HG03565 (cell line): ENCODE data around the gene NOP14.
A peak's percentile ranks its signal among the peaks of the same experiment; 100 is the strongest.
"Not testable (repeated sequence)": the region's sequence is repeated elsewhere in the genome, so short reads cannot be mapped to it uniquely, and the experiment has no call there.

Experiments used
- ATAC-seq: cut with Tn5 transposase; IDR thresholded peaks from one replicate; pipeline ENCODE4 v1.9.1; 2021; ENCODE audit warnings: mild to moderate bottlenecking, moderate library complexity; ENCODE audit not compliant: unreplicated experiment

NOP14 gene

DNA sequence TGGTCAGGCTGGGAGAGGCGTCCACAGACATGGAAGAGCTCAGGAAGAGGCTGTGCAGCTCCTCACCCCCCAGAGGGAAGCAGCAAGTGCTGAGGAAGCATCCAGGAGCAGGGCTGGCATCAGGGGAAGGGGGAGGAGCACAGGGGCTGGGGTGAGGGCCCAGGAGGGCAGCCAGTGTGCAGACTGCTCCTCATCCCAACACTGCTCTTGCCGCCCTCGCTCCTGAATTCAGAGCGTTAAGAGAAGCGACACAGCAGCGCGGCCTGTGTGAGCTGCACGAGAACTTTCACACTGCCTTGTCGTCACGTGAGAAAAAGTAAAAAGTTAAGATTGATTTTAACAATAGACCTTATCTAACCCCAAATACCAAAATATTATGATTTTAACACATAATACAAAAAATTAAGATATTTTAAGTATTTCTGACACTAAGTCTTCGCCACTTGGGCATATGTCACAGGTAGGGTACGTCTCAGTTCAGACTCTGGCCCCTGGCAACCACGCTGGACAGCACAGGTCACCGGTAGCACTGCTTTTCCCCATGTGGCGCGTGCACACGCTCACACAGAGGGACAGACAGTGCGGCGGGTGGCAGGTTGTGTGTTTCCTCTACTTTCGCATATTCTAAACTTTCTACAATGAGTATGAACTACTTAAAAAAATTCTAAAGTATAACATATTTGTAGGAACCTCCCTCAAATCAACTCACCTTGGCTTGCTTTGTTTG lies 19.7 kb downstream of the NOP14 start:
- ATAC-seq, result no peak

DNA sequence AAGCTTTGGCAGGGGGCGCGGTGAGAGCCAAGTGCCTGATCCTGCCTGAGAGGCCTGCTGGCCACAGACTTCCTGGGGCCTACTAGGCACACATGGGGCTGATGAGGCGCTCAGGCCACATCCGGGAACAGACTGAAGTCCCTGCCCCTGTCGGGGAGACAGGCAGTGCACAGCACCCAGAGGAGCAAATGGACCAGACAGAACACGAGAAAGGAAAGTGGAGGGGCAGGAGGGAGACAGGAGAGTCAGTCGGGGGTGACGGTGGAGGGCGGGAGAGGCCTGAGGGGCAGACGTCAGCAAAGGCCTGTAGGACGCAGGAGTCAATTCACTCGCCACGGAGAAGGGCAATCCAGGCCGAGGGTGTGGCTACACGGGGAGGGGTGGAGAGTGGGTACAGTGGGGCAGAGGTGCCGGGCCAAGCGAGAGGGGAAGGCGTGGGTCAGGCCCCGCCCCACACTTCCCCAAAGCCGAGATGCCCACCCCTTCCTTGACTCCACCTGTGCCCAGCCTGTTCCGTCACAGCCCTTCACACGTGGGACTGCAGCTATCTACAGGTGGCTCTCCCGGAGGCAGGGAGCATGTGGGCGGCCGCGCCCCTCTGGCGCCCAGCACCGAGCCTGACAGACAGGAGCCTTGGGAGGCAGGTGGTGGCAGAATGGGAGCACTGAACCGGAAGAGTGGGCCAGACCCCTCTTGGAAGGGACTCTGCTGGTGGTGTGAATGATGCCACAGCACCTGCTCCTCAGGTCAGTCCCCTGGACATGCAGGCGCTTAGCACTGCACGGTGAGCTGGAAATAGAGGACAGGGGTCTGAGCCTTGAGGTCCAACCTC lies 20.5 kb downstream of the NOP14 start:
- ATAC-seq, result no peak

DNA sequence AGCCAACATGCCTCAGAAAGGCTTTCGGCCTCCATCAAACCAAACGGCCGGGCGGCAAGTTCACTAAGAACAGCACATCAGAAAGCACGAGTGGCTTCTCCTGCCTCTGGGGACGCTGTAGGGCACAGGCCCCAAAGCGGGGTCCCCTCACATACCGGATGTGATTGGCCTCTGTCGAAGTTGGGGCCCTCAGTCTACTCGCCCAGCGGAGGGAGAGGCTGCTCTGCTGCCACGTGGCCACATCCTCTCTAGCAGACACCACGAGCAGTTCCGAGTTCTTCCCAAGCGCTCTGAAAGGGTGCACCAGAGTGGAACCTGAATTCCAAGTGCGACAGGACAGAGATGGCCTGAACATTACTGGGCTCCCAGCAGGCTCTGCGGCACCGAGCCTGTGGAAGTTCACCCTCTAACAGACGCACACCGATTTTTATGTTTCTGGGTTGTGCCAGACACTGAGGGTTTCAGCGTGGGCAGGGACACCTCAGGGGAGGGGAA lies 21.1 kb downstream of the NOP14 start:
- no peak for ATAC-seq

DNA sequence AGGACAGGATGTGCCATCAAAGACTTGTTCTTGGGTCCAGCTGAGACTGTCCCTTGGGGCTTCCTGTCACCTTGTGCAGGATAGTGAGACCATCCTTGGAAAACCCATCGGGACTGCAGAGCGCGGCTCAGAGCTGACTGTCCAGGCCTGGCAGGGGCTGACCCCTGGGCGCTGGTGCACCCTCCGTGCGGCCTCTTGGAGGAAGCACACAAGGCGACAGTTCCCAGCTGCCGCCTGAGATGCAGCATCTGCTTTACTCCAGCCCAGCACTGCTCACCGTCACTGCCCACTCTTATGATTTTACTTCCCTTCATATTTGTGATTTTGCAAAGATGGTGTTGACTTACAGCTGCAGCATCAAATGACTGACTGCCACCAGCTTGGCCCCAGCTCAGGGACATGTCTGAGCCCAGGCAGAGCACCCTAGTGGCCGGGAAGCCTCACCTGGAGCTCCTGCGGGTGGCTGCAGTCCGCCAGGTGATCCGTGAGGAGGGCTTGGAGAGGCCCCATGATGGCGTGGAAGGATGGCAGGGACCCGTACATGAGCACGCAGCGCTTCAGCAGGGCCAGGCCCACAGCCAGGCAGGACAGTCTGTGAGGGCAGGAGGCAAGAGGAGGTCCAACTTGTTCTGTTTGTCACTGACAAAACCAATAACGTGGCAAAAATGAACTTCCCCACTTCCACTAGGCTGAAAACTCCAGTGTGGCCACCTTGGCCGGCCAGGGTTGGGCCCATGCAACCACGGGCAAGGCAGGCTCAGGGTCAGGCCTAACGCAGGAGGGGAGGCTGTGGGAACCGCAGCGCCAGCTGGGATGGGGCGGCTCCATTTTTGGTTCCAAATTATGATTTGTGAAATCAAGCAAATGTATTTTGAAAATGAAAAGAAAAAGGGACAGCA lies 21.8 kb downstream of the NOP14 start:
- no peak for ATAC-seq

DNA sequence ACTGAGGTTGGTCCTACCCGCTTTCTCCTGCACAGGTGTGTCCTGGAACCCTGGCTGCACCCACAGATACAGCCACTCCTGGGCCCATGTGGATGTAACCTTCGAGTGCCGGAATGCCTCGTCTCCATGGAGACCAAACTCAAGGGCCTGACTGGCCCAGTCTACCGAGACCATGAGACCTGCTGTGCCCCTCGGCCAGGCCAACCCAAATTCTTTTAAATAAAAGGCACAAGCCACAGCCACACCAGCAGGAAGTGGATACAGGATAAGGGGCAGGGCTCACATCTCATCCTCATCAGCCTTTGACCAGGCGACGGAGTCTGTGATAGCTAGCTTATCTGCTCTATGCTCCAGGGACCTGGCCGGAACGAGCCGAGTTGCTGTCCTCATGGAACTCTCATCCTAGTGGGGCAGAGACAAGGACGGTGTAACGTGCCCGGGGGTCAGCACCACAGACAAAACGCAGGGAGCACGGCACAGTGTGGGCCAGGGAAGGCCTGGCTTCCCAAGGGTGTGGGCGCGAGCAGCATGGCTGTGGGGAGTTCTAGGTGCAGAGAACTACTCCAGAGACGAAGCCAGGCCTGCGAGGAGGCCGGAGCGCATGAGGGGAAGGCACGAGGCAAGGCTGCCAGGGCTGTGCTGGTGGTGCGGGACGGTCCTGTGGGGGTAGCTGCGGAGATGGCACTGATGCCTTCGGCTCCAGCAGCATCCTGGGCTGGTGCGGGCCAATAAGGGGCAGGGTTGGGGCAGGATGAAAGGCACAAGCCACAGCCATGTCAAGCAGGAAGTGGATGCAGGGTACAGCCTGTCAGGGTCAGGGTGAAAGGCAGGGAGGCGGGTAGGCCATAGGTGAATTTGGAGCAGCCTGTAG lies 22.7 kb downstream of the NOP14 start:
- no peak for ATAC-seq

DNA sequence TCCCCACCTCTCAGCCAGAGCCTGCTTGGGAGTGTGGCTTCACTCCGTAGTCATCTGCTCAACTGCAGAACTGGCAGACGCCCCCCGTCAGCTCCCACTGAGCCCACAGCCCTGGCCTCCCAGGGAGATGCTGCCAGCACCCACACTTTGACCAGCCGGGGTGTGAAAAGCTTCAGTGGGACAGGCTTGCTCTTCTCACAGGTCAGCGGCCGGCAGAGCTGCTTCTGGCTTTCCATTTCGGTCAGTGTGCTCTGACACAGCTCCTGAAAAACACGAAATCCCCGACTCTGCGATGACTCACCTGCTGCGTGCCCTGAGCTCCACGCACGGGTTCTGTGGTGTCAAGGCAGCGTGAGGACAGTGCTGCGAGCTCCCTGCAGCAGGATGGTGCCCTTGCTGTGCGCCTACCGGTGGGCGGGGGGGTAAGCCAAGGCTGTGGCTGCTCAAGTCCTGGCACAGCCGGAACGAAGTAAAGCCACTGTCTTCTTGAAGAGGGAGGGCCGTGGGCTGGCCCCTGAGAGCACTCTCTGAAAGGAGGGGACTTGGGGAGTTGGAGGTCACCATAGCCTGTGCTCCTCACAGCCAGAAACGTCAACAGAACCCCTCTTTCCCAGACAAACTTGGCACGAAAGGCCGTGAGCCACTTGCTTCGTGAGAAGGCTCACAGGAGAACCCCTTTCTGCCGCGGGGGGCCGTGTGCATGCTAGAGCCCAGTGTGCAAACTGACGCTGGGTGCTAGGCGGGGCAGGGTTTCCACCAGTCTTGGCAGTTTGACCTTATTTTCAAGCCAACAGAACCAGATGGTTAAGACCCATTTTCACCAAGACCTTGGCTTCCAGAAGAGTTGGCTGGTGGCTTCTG lies 23.6 kb downstream of the NOP14 start:
- ATAC-seq, result no peak

DNA sequence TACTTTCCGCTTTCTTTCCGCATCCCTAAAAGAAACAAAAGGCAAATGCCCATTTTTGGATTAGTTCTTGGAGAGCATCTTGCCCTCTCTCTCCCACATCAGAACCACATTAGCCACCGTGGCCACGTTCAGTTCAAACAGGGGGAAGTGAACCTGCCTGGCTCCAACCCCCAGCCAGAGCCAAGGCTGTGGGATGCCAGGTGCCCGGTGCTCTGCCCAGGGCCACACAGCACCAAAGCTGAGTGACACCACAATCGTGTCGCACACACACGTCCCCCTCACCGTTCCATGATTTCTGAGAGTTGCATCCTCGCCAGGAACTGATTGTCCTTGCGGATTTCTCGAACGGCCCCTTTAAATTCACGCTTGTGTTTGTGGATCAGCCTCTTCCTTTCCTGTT lies 24.3 kb downstream of the NOP14 start:
- ATAC-seq, result no peak

DNA sequence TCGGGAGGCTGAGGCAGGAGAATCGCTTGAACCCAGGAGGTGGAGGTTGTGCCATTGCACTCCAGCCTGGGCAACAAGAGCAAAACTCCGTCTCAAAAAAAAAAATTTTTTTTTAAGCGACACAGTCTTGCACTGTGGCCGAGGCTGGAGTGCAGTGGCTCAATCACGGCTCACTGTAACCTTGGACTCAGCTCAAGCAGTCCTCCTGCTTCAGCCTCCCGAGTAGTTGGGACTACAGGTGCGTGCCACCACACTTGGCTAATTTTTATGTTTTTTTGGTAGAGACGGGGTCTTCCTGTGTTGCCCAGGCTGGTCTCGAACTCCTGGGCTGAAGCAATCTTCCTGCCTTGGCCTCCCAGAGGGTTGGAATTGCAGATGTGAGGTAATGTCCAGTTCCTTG lies 24.8 kb downstream of the NOP14 start:
- not testable (repeated sequence) for ATAC-seq

DNA sequence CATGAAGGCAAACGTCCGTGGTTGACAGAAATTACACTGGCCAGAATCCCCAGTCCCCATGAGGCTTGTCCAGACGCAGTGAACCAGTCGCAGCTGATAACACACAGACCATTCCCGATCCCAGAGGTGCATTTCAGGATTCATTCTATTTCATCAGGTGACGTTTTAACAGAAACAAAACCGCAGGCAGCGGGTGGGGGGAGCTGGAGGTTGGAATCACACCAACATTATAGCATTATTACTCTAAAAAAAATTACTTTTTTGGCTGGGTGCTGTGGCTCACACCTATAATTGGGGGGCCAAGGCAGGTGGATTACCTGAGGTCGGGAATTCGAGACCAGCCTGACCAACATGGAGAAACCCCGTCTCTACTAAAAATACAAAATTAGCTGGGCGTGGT lies 25.2 kb downstream of the NOP14 start:
- ATAC-seq, result no peak

DNA sequence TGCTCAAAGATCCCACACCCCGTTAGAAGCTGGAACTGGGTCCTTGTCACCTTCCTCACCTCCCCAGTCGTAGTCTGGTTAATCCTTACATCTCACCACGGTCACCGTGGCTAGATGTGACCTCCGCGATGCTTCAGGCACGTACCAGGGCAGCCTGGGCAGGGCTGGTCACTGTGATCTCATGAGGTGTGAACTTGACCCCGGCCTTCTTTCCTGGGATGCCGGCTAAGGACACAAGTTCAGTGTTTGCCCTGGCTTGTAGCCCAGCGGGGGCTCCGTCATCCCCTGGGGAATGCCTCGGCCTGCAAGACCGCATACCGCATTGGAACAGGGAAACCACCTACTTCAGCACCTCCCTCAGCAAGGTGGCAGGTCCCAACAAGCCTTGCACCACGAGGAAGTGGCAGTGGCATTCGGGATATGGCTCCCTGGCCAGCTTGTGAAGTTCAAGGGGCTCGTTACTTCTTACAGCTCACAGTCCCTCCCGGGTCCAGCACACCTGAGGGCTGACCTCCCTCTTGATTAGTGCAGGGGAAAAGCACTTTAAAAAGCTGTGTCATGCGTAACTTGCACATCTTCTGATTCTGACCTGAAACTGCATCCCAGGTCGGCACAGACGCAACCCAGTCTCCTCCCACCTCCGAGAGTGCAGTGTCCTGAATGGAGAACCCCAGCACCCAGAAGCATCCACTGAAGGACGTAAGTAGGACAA lies 25.9 kb downstream of the NOP14 start:
- ATAC-seq, result no peak

DNA sequence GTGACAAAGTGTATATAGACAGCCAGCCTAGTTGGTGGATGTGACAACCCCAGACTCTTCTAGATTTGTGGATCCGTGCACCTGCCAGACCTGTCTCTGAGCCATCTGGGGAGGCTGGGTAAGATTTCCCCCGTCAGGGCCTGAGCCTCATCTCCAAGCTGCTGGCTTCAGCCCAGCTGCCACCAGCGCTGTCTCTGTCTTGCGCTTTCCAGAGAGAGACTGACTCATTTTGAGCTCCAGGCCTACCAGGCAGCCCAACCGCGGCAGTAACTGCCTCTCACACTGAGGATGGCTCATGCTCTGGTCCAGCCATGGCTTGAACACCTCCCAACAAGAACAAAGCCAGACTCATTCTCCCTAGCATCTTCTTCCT lies 26.4 kb downstream of the NOP14 start:
- ATAC-seq, result peak; percentile 20

DNA sequence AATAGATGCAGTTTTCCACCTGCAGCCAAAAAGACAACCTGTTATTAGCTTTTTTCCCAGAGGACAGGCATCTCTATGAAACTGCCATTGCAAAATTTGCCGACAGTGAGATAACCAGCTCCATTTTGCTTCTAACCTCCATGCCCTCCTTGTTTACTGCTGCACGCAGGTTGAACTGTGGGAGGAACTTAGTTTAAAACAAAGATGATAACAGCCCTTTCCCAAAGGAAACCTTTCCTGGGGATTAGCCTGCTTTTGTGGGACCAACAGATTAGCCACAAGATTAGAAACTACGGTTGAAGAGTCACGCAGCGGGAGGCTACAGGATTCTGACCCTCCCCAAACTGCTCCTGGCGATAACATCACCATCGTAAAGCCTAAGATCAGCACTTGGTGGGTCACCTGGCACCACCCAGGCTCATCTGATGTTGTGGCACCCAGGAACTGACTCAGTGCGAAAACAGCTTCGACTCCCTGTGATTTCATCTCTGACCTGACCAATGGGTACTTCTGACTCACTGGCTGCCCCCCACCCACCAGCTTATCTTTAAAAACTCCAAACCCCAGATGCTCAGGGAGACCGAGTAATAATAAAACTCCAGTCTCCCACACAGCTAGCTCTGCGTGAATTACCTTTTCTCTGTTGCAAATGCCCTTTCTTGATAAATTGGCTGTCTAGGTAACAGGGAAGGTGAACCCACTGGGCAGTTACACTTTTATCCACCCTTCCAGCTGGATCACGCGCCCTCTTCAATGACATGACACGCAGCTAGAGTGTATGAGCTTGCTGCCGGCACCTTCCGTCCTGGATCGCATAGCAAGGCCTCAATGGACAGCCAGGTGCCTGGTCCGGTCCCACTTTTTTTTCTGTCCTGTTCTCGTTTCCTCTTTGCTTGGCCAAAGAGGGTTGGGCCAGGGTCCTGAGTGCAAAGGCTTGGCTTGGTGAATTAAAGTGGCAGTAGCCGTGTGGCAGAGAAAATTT lies 27.2 kb downstream of the NOP14 start:
- no peak for ATAC-seq

DNA sequence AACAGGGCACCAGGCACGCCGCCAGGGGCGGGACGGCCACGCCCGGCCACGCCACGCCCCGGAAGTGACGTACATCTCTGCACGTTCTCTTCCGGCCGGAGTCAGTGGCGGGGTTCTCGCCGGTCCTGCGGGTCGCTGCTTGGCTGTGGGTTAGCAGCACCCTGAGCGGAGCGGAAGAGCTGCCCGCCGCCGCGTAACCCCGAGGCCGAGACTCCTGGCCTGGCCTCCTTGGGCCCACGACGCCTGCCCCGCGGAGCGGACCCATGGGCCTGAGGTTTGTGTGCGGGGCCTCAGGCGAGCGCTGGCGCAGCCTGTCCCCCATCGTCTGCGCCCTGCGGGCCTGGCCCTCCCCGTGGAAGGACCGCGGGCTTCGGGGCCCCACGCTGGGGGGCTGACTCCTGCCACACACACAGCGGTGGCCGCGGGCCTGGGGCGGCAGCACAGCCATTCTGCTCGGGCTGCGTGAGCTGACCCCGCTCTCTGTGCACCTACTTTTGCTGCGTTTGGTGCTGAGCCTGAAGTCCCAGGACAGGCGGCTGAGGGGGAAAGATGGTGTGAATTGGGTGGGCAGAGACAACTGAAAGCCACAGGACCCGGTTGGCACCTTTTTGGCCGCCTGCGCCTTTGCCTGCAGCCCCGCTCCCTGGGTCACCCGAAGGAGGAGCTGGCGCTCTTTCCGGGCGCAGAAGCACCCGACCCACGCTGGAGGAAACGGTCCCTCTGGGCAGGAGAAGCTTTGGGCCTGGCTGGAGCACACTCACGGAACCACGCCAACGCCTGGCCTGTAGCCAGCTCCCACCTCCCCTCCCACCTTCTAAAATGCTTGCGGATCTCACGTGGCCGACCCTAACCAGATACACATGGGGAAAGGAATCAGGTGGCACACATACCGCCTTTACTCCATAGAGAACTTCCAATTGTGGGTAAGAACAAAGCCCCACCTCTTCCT lies 28.1 kb downstream of the NOP14 start:
- peak; percentile 31 for ATAC-seq

DNA sequence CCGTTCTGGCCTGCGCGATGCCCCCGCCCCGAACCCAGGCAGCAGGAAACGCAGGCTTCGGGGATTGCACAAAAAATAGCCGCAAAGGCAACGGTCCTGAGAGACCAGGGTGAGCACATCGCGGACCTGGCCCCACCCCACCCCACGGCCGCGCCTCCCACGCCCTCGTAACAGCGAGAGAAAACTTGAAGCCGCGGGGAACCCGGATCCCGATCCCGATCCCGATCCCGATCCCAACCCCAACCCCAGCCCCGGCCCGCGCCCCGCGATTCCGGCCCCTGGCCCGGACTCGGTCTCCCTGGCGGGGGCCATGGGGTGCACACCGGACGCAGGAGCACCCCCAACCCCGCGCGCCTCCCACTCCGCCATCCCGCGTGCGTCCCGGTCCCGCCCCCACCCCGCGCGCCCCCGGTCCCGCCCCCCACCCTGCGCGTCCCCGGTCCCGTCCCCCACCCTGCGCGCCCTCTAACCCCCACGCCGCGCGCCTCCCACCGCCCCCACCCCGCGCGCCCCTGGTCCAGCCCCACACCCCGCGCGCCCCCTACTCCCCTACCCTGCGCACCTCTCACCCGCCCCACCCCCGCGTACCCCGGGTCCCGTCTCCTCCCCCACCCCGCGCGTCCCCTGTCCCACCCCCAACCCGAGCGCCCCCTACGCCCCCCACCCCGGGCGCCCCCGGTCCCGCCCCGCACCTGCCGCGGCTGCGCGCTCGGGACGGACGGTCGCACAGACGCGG lies 29.0 kb downstream of the NOP14 start:
- ATAC-seq, result no peak

DNA sequence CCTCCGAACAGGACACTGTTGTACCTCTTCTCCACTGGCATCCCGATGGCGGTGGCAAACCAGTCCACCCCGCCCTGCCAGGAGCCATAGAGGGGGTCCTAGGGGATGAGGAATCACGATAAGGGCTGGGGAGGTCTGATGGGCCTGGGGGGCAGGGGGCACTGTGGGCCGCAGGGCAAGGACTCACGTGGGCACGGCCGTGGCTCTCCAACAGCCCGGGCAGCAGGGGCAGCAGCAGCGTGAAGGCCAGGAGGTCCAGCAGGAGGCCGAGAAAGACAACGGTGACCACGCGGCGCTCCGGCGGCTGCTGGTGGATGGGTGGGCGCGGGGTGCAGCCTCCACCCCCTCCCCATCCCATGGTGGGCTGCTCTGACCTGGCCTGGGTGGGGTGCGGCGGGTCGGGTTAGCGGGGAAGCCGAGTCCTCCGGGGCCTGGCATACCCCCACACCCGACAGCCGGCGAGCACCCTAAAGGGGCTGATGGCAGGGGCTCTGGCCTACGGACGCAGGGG lies 29.6 kb downstream of the NOP14 start:
- no peak for ATAC-seq
